ENCODE measurements around the gene NME1. TPM values are rescaled to one million over a fixed set of nuclear protein-coding genes. Genes with fewer than 3 reads are reported as not detected.
"Not testable (repeated sequence)": the region's sequence is repeated elsewhere in the genome, so short reads cannot be mapped to it uniquely, and the experiment has no call there.

Gene NME1
- total RNA-seq, 4 donors from 2014 or later: 6.3 to 37.1 (median 12.0) TPM

- Histone ChIP-seq H3K27ac (peak overlapping the region; percentile 99 to 100 (median 100)), H3K9me3 (no peaks in the 10 kb centered on the region), H3K4me1 (peaks cover 4 to 40% (median 4%) of the 10 kb centered on the region in 4 donors), H3K36me3 (no peaks in the 10 kb centered on the region), H3K4me3 (peak overlapping the region; percentile 91 to 100 (median 98)), H3K27me3 (no peaks in the 10 kb centered on the region)
- TF ChIP-seq CTCF (IDR thresholded peaks at IDR 0.05) (peak in 3 of 6 experiments; percentile 36 to 58 (median 37)), POLR2A (IDR thresholded peaks at IDR 0.05) (no peak)
- peak; percentile 47 to 71 (median 68) for DNase-seq
These were observed 33.7 kb upstream of the NME1 start for GRCh38 chr17:51119415-51120356.

GRCh38 chr17:51120357-51120738 is 33.0 kb upstream of the NME1 start:
- Histone ChIP-seq H3K4me3 (peak overlapping the region; percentile 91 to 100 (median 98)), H3K9me3 (no peaks in the 10 kb centered on the region), H3K27me3 (no peaks in the 10 kb centered on the region), H3K4me1 (peaks cover 4 to 40% (median 4%) of the 10 kb centered on the region in 4 donors), H3K36me3 (no peaks in the 10 kb centered on the region), H3K27ac (peak overlapping the region; percentile 99 to 100 (median 100))
- peak in 2 of 3 donors; percentile 39 to 75 for DNase-seq
- TF ChIP-seq POLR2A (IDR thresholded peaks at IDR 0.05) (no peak), CTCF (IDR thresholded peaks at IDR 0.05) (peak in 1 of 6 experiments; percentile 11)

- peak within 1 kb of the TSS; percentile 99 to 100 (median 100) for H3K27ac ChIP-seq
- H3K9me3 ChIP-seq: no peaks in the 10 kb centered on the region
- TF ChIP-seq POLR2A (IDR thresholded peaks at IDR 0.05) (peak; percentile 71 to 87), CTCF (IDR thresholded peaks at IDR 0.05) (no peak)
- peak; percentile 88 to 97 (median 96) for DNase-seq
- H3K4me1 ChIP-seq: peaks cover 4 to 40% (median 4%) of the 10 kb centered on the region in 4 donors
- H3K36me3 ChIP-seq: no peaks in the 10 kb centered on the region
- no peaks in the 10 kb centered on the region for H3K27me3 ChIP-seq
- H3K4me3 ChIP-seq: peak within 1 kb of the TSS; percentile 91 to 100 (median 98)
These were observed 32.4 kb upstream of the NME1 start, which contains the start of gene SPAG9 for GRCh38 chr17:51120739-51121619. Gene SPAG9, minus strand, starts transcription at chr17:51120868. Its CDS starts 212 bp downstream, at chr17:51120656.

GRCh38 chr17:51121620-51122472 is 31.5 kb upstream of the NME1 start:
- Histone ChIP-seq H3K27ac (peak overlapping the region; percentile 99 to 100 (median 100)), H3K27me3 (no peaks in the 10 kb centered on the region), H3K36me3 (no peaks in the 10 kb centered on the region), H3K4me3 (peak overlapping the region; percentile 91 to 100 (median 98)), H3K4me1 (peaks cover 4 to 37% (median 6%) of the 10 kb centered on the region in 4 donors), H3K9me3 (no peaks in the 10 kb centered on the region)
- DNase-seq: peak; percentile 74 to 95 (median 91)
- TF ChIP-seq POLR2A (IDR thresholded peaks at IDR 0.05) (peak; percentile 91 to 97), CTCF (IDR thresholded peaks at IDR 0.05) (no peak)

GRCh38 chr17:51122473-51123115 is 30.8 kb upstream of the NME1 start:
- peaks cover 4 to 29% (median 6%) of the 10 kb centered on the region in 4 donors for H3K4me1 ChIP-seq
- H3K27me3 ChIP-seq, H3K4me3 ChIP-seq, H3K9me3 ChIP-seq, H3K36me3 ChIP-seq, DNase-seq: not testable (repeated sequence)
- peak overlapping the region; percentile 99 to 100 (median 100) for H3K27ac ChIP-seq

Measured in Peyer's patch (tissue), 4 donors.